Mesenchymal stem cell (in vitro differentiated cells and primary cell): ENCODE measurements around the gene IKZF1.

Experiments used
- DNase-seq: peaks from one replicate; pipeline ENCODE4 v3.0.0-alpha.2; 2013
- H2AFZ ChIP-seq: one replicate; pipeline ENCODE4 v1.6.1; 2013; ENCODE audit warnings: low read depth, mild to moderate bottlenecking, control low read depth, inconsistent platforms, low read length, moderate library complexity
- H2AK5ac ChIP-seq: 2 replicates; pipeline ENCODE4 v1.6.1; 2013; ENCODE audit warnings: low read length, moderate library complexity, mild to moderate bottlenecking, inconsistent platforms; ENCODE audit not compliant: severe bottlenecking
- H2BK120ac ChIP-seq: one replicate; pipeline ENCODE4 v1.6.1; 2013; ENCODE audit warnings: low read depth, mild to moderate bottlenecking, inconsistent platforms, low read length, moderate library complexity
- H2BK12ac ChIP-seq, 2 experiments: one replicate each; pipeline ENCODE4 v1.6.1; 2013; ENCODE audit warnings: inconsistent platforms in 2 of 2, low read length in 2 of 2, mild to moderate bottlenecking in 2 of 2, moderate library complexity in 2 of 2, control low read depth in 1 of 2
- H2BK15ac ChIP-seq: one replicate; pipeline ENCODE4 v1.6.1; 2013; ENCODE audit warnings: mild to moderate bottlenecking, low read depth, inconsistent platforms; ENCODE audit not compliant: poor library complexity, severe bottlenecking
- H2BK5ac ChIP-seq: 2 replicates; pipeline ENCODE4 v1.6.1; 2013; ENCODE audit warnings: low read depth, mild to moderate bottlenecking, low read length, control low read depth, inconsistent platforms; ENCODE audit not compliant: poor library complexity, severe bottlenecking
- H3K14ac ChIP-seq, 2 experiments: one replicate each; pipeline ENCODE4 v1.6.1; 2013; ENCODE audit warnings: inconsistent platforms in 2 of 2, low read length in 2 of 2, control low read depth in 1 of 2, mild to moderate bottlenecking in 1 of 2, moderate library complexity in 1 of 2
- H3K18ac ChIP-seq, 2 experiments: one replicate each; pipeline ENCODE4 v1.6.1; 2013; ENCODE audit warnings: inconsistent platforms in 2 of 2, low read length in 2 of 2, control low read depth in 1 of 2, low read depth in 1 of 2, mild to moderate bottlenecking in 1 of 2
- H3K23ac ChIP-seq, 2 experiments: one replicate each; pipeline ENCODE4 v1.6.1; 2013; ENCODE audit warnings: inconsistent platforms in 2 of 2, low read length in 2 of 2, mild to moderate bottlenecking in 2 of 2, moderate library complexity in 2 of 2, control low read depth in 1 of 2
- H3K27ac ChIP-seq: 2 replicates; pipeline ENCODE4 v1.5.1; 2013; ENCODE audit warnings: mild to moderate bottlenecking, moderate library complexity, low read length, control low read depth, inconsistent platforms; ENCODE audit not compliant: poor library complexity, severe bottlenecking
- H3K27me3 ChIP-seq, 2 experiments: 2 replicates each; pipeline versions ENCODE4 v1.6.1 to v1.7.0; 2013; ENCODE audit warnings: low read length in 2 of 2, mild to moderate bottlenecking in 2 of 2, moderate library complexity in 2 of 2, control low read depth in 1 of 2, inconsistent platforms in 1 of 2; ENCODE audit not compliant: control insufficient read depth in 1 of 2, insufficient read depth in 1 of 2
- H3K36me3 ChIP-seq, 2 experiments: 2 replicates each; pipeline versions ENCODE4 v1.6.1 to v1.7.0; 2013; ENCODE audit warnings: low read length in 2 of 2, control low read depth in 1 of 2, inconsistent platforms in 1 of 2, low read depth in 1 of 2, mild to moderate bottlenecking in 1 of 2; ENCODE audit not compliant: insufficient read depth in 2 of 2, control insufficient read depth in 1 of 2
- H3K4ac ChIP-seq, 2 experiments: one replicate each; pipeline ENCODE4 v1.6.1; 2013; ENCODE audit warnings: inconsistent platforms in 2 of 2, low read length in 2 of 2, mild to moderate bottlenecking in 2 of 2, moderate library complexity in 2 of 2, control low read depth in 1 of 2, low read depth in 1 of 2
- H3K4me1 ChIP-seq: 2 replicates; pipeline ENCODE4 v1.6.1; 2013; ENCODE audit warnings: low read depth, low read length, control low read depth; ENCODE audit not compliant: control insufficient read depth, insufficient read depth
- H3K4me2 ChIP-seq: 2 replicates; pipeline ENCODE4 v1.6.1; 2013; ENCODE audit warnings: low read length, mild to moderate bottlenecking, inconsistent platforms; ENCODE audit not compliant: poor library complexity, severe bottlenecking
- H3K4me3 ChIP-seq, 2 experiments: 2 replicates each; pipeline versions ENCODE4 v1.5.1 to v1.7.0; 2013; ENCODE audit warnings: low read length in 2 of 2, mild to moderate bottlenecking in 2 of 2, control low read depth in 1 of 2, low read depth in 1 of 2; ENCODE audit not compliant: insufficient read depth in 1 of 2
- H3K79me1 ChIP-seq: replicated peaks from 2 replicates; pipeline ENCODE4 v1.6.1; 2013; ENCODE audit warnings: mild to moderate bottlenecking, control low read depth, low read length, inconsistent platforms; ENCODE audit not compliant: poor library complexity, severe bottlenecking
- H3K9ac ChIP-seq: 2 replicates; pipeline ENCODE4 v1.7.0; 2013; ENCODE audit warnings: mild to moderate bottlenecking, low read length, moderate library complexity
- H3K9me3 ChIP-seq: 2 replicates; pipeline ENCODE4 v1.7.0; 2013; ENCODE audit warnings: mild to moderate bottlenecking, low read length; ENCODE audit not compliant: control insufficient read depth
- H4K8ac ChIP-seq: one replicate; pipeline ENCODE4 v1.6.1; 2013; ENCODE audit warnings: inconsistent platforms, mild to moderate bottlenecking, low read length, moderate library complexity
- H4K91ac ChIP-seq: one replicate; pipeline ENCODE4 v1.6.1; 2013; ENCODE audit warnings: mild to moderate bottlenecking, low read length, inconsistent platforms
- WGBS: methylation state at CpG from one replicate; pipeline ENCODE4 v1.1.7; 2013; ENCODE audit warnings: mixed read lengths; 5-methylcytosine and 5-hydroxymethylcytosine counted together

The IKZF1 gene

DNA sequence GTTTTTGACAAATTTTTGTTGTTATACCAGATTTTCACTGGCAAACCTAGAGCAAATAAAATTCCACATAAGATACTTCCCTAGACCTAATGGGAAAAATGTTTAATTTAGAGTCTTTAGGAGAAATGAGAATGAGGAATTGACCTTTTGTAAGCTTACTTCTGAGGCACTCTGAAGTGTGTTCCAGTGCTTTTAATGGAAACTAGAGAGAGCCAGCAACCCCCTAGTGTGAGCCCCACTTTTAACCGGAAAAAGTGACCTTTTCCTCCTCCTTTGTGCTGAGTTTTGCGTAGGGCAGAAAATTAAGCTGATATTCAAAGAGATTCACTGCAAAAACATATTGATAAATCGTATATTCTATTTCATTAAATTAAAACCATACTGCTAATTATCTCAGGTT is 5.2 kb downstream of the IKZF1 start:
- Histone ChIP-seq H3K36me3 (no peaks in the 10 kb centered on the region), H3K4me1 (peaks cover 1% of the 10 kb centered on the region), H3K4ac (no peak overlapping the region), H3K9me3 (no peaks in the 10 kb centered on the region), H3K9ac (no peak overlapping the region), H3K14ac (no peak overlapping the region), H2BK12ac (no peak overlapping the region), H2AFZ (no peak overlapping the region), H2BK120ac (no peak overlapping the region), H2BK15ac (no peak overlapping the region), H3K27me3 (peaks cover 57 to 74% of the 10 kb centered on the region in 2 experiments), H3K18ac (no peak overlapping the region), H3K79me1 (no peaks in the 10 kb centered on the region), H3K4me2 (no peak overlapping the region), H3K4me3 (no peak overlapping the region), H2BK5ac (no peak overlapping the region), H4K91ac (no peak overlapping the region), H3K27ac (no peak overlapping the region), H3K23ac (no peak overlapping the region), H2AK5ac (no peak overlapping the region), H4K8ac (no peak overlapping the region)
- DNase-seq = no peak
- 64% methylated on average over 1 of the region's 3 CpGs for WGBS

- Histone ChIP-seq H3K23ac (no peak overlapping the region), H3K14ac (no peak overlapping the region), H3K4me1 (no peaks in the 10 kb centered on the region), H2BK12ac (no peak overlapping the region), H3K36me3 (no peaks in the 10 kb centered on the region), H3K4me3 (no peak overlapping the region), H4K91ac (no peak overlapping the region), H2BK15ac (no peak overlapping the region), H3K79me1 (no peaks in the 10 kb centered on the region), H3K4ac (no peak overlapping the region), H2BK5ac (no peak overlapping the region), H3K27me3 (peaks cover 55 to 74% of the 10 kb centered on the region in 2 experiments), H3K27ac (no peak overlapping the region), H2AFZ (no peak overlapping the region), H3K18ac (no peak overlapping the region), H2AK5ac (no peak overlapping the region), H3K9me3 (no peaks in the 10 kb centered on the region), H2BK120ac (no peak overlapping the region), H4K8ac (no peak overlapping the region), H3K4me2 (no peak overlapping the region), H3K9ac (no peak overlapping the region)
- DNase-seq = no peak
- 69% methylated on average over 5 of the region's 6 CpGs for WGBS
Observed at GRCh38 chr7:50310361-50310760, 5.8 kb downstream of the IKZF1 start.

- H2BK15ac ChIP-seq = no peak overlapping the region
- no peak overlapping the region for H3K23ac ChIP-seq
- H3K79me1 ChIP-seq = no peaks in the 10 kb centered on the region
- no peak overlapping the region for H3K27ac ChIP-seq
- no peak overlapping the region for H2BK5ac ChIP-seq
- no peak overlapping the region for H2AK5ac ChIP-seq
- no peaks in the 10 kb centered on the region for H3K4me1 ChIP-seq
- WGBS = 100% methylated on average over 1 of the region's 1 CpG
- H3K4ac ChIP-seq = no peak overlapping the region
- H3K18ac ChIP-seq = no peak overlapping the region
- no peak overlapping the region for H3K4me3 ChIP-seq
- H3K9ac ChIP-seq = no peak overlapping the region
- no peak overlapping the region for H4K8ac ChIP-seq
- H2BK120ac ChIP-seq = no peak overlapping the region
- no peaks in the 10 kb centered on the region for H3K9me3 ChIP-seq
- no peak overlapping the region for H2BK12ac ChIP-seq
- no peaks in the 10 kb centered on the region for H3K36me3 ChIP-seq
- no peak overlapping the region for H4K91ac ChIP-seq
- H2AFZ ChIP-seq = no peak overlapping the region
- no peak overlapping the region for H3K14ac ChIP-seq
- peaks cover 51 to 68% of the 10 kb centered on the region in 2 experiments for H3K27me3 ChIP-seq
- no peak for DNase-seq
- no peak overlapping the region for H3K4me2 ChIP-seq
Observed at GRCh38 chr7:50310956-50311355, 6.4 kb downstream of the IKZF1 start.

DNA sequence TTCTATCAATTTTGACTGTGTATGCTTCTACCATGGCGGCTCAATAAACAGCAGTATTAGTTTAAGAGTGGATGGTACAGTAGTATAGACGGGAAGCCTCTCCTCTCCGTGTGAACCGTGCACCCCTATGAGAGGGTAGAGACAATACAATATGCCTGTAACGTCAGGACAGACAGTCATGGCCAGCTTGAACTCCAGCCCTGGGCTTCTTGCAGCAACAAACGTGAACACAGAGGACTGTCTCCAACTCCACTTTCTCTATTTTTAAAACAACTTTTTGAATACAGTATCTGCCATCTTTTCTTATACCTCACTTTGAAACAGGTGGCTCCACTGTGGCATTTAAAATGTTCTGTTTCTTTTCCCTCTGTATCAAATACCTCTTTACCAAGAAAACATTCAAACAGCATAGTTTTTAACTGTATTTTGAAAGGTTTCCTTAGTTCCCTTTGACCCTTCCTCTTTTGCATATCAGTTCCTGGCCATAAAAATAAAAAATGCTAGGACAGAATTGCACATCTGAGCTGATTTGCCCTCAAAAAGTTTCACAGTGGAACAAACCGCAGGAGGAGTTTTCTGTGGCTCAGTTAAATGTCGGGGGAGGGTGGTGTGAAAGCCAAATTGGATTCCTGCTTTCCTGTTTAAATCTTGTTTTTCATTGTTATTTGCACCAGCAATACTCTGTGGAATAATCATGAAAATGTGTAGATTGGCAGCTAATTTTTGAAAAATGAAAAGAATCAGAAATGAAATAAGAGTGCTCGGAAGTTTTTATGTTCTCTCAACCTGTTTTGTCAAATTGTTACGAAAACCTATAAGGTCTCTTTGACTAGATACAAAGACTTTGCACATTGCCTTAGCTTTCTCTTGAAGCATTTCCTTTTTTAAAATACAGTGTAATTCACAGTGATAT is 8.0 kb downstream of the IKZF1 start:
- Histone ChIP-seq H3K4me2 (no peak overlapping the region), H3K9ac (no peak overlapping the region), H2BK5ac (no peak overlapping the region), H2AFZ (no peak overlapping the region), H3K4ac (no peak overlapping the region), H2BK120ac (no peak overlapping the region), H4K8ac (no peak overlapping the region), H2BK15ac (no peak overlapping the region), H3K18ac (no peak overlapping the region), H3K36me3 (no peaks in the 10 kb centered on the region), H3K27me3 (peaks cover 44 to 54% of the 10 kb centered on the region in 2 experiments), H3K79me1 (no peaks in the 10 kb centered on the region), H4K91ac (no peak overlapping the region), H3K27ac (no peak overlapping the region), H2BK12ac (no peak overlapping the region), H3K9me3 (no peaks in the 10 kb centered on the region), H3K4me3 (no peak overlapping the region), H2AK5ac (no peak overlapping the region), H3K23ac (no peak overlapping the region), H3K14ac (no peak overlapping the region), H3K4me1 (no peaks in the 10 kb centered on the region)
- 81% methylated on average over 9 of the region's 10 CpGs for WGBS
- no peak for DNase-seq
